ENCODE measurements around the gene ALG10B. TPM values are rescaled to one million over a fixed set of nuclear protein-coding genes. Genes with fewer than 3 reads are reported as not detected.

ALG10B gene
- total and polyA plus RNA-seq, 2 of the 8 experiments (the other 6 are each of a cell fraction or from before 2014, with no cell fraction given), result 3.2 to 5.4 TPM

GRCh38 chr12:38268612-38269011, 48.0 kb upstream of the ALG10B start:
- FAIRE-seq, result no peak
- no peak overlapping the region for H4K8ac ChIP-seq (ENCODE audit: extremely low read depth, insufficient read depth, low read length)

More at GRCh38 chr12:38268612-38269011, 48.0 kb upstream of the ALG10B start:
- Histone ChIP-seq H2BK120ac (replicated peaks; ENCODE audit: low read depth, low read length) (no peak overlapping the region), H3K18ac (ENCODE audit: extremely low read depth, low read length) (no peak overlapping the region), H3K27me3 (replicated peaks in 1 of 4; ENCODE audit: control insufficient read depth in 3 of 4, extremely low read depth in 1 of 4, insufficient read depth in 3 of 4, low read length in 3 of 4) (no peaks in the 10 kb centered on the region), H3K56ac (replicated peaks; ENCODE audit: insufficient read length, low read depth, low read length) (no peak overlapping the region), H3K14ac (ENCODE audit: insufficient read length) (no peak overlapping the region), H3K36me3 (ENCODE audit: control insufficient read depth in 2 of 4, insufficient read depth in 4 of 4, low read length in 3 of 4) (no peaks in the 10 kb centered on the region), H3K4me1 (replicated peaks in 1 of 4; ENCODE audit: control insufficient read depth in 3 of 4, insufficient read depth in 4 of 4, low read length in 3 of 4) (no peaks in the 10 kb centered on the region), H3K27ac (ENCODE audit: low read depth, low read length) (no peak overlapping the region), H4K5ac (ENCODE audit: insufficient read length, low read depth, low read length) (no peak overlapping the region), H2AFZ (ENCODE audit: low read length) (no peak overlapping the region), H4K91ac (replicated peaks; ENCODE audit: insufficient read length, low read length) (no peak overlapping the region), H3K9me3 (ENCODE audit: insufficient read depth in 2 of 2, low read depth in 1 of 2, low read length in 1 of 2) (peaks cover 33 to 38% of the 10 kb centered on the region in 2 experiments), H3K4ac (replicated peaks; ENCODE audit: insufficient read length, low read depth, low read length) (no peak overlapping the region), H2BK12ac (ENCODE audit: low read depth, low read length) (no peak overlapping the region), H3K79me1 (ENCODE audit: low read depth, low read length) (no peaks in the 10 kb centered on the region), H2BK20ac (ENCODE audit: low read length) (no peak overlapping the region), H3K23ac (ENCODE audit: insufficient read length) (no peak overlapping the region), H3K23me2 (ENCODE audit: low read depth, low read length) (no peaks in the 10 kb centered on the region; the same call in 1 of the 2 replicates), H3K4me3 (ENCODE audit: extremely low read depth in 1 of 4, insufficient read depth in 2 of 4, low read depth in 3 of 4, low read length in 4 of 4) (no peak overlapping the region), H3K4me2 (ENCODE audit: insufficient read depth in 1 of 2, low read depth in 2 of 2, low read length in 2 of 2) (no peak overlapping the region), H4K20me1 (replicated peaks in 1 of 2; ENCODE audit: control insufficient read depth in 1 of 2, insufficient read depth in 2 of 2, low read length in 2 of 2) (no peaks in the 10 kb centered on the region), H2BK15ac (ENCODE audit: low read length) (no peak overlapping the region), H3K9ac (replicated peaks in 1 of 4; ENCODE audit: extremely low read depth in 1 of 4, low read depth in 3 of 4, low read length in 3 of 4) (no peak overlapping the region), H2AK5ac (ENCODE audit: low read depth, low read length) (no peak overlapping the region), H3K79me2 (ENCODE audit: control insufficient read depth in 1 of 2, insufficient read depth in 2 of 2, low read length in 2 of 2) (no peaks in the 10 kb centered on the region), H2BK5ac (ENCODE audit: low read depth, low read length) (no peak overlapping the region)
- ChIA-PET CTCF (ENCODE audit: partially characterized antibody) (no interaction called here), POLR2A (ENCODE audit: partially characterized antibody) (no interaction called here)
- no peak for TF ChIP-seq YY1 (IDR thresholded peaks at IDR 0.05; ENCODE audit: low read depth, low read length)
- no peak for TF ChIP-seq EGR1 (IDR thresholded peaks at IDR 0.05; ENCODE audit: borderline replicate concordance, low read depth, low read length)
- no peak for TF ChIP-seq SRF (IDR thresholded peaks at IDR 0.05; ENCODE audit: low read depth, low read length)
- TF ChIP-seq EP300 (IDR thresholded peaks at IDR 0.05; ENCODE audit: borderline replicate concordance in 1 of 2, low read depth in 2 of 2, low read length in 2 of 2), result no peak
- no peak for TF ChIP-seq TAF7 (optimal IDR thresholded peaks at IDR 0.05; ENCODE audit: borderline replicate concordance, low read depth, low read length)
- DNase-seq (ENCODE audit: low read depth in 1 of 2, low spot score in 2 of 2), result no peak
